Mucosa of stomach (tissue), 1 donor: Measurements from ENCODE around the gene FOXD1.
"Not testable (repeated sequence)": the region's sequence is repeated elsewhere in the genome, so short reads cannot be mapped to it uniquely, and the experiment has no call there.

ENCODE experiments used
- H3K27me3 ChIP-seq: one replicate; pipeline ENCODE4 v1.7.0; 2013; ENCODE audit warnings: mild to moderate bottlenecking, low read length; ENCODE audit not compliant: control insufficient read depth, insufficient read depth
- H3K36me3 ChIP-seq: one replicate; pipeline ENCODE4 v1.7.0; 2013; ENCODE audit warnings: low read length; ENCODE audit not compliant: control insufficient read depth, insufficient read depth
- H3K4me1 ChIP-seq: one replicate; pipeline ENCODE4 v1.7.0; 2013; ENCODE audit warnings: mild to moderate bottlenecking, low read length; ENCODE audit not compliant: control insufficient read depth, insufficient read depth
- H3K4me3 ChIP-seq: one replicate; pipeline ENCODE4 v1.7.0; 2013; ENCODE audit warnings: low read length
- H3K9ac ChIP-seq: one replicate; pipeline ENCODE4 v1.7.0; 2013; ENCODE audit warnings: mild to moderate bottlenecking, low read length, moderate library complexity
- H3K9me3 ChIP-seq: one replicate; pipeline ENCODE4 v1.7.0; 2013; ENCODE audit warnings: mild to moderate bottlenecking, low read length, moderate library complexity; ENCODE audit not compliant: control insufficient read depth
- donor health status: Pancreatic carcinoma.

Gene FOXD1

DNA sequence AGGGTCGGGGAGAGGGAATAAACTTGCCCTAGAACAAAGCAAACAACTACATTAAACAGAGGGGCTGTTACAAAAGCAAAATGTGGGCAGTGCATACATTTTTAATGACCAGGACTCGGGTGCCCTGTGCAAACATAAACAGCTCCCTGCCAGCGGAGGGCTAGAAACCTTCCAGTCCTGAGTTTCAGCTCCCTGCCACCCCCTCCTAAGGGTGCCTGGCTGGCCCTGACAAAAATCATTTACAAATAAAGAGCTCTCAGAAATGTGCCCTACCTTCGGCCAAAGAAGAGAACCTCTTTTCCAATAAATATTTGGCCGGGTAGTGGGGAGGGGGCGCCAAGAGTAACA is 29.5 kb downstream of the FOXD1 start:
- peaks cover 85% of the 10 kb centered on the region for H3K27me3 ChIP-seq
- H3K9ac ChIP-seq = no peak overlapping the region
- no peaks in the 10 kb centered on the region for H3K4me1 ChIP-seq
- H3K36me3 ChIP-seq = no peaks in the 10 kb centered on the region
- no peaks in the 10 kb centered on the region for H3K9me3 ChIP-seq
- H3K4me3 ChIP-seq = no peak overlapping the region

DNA sequence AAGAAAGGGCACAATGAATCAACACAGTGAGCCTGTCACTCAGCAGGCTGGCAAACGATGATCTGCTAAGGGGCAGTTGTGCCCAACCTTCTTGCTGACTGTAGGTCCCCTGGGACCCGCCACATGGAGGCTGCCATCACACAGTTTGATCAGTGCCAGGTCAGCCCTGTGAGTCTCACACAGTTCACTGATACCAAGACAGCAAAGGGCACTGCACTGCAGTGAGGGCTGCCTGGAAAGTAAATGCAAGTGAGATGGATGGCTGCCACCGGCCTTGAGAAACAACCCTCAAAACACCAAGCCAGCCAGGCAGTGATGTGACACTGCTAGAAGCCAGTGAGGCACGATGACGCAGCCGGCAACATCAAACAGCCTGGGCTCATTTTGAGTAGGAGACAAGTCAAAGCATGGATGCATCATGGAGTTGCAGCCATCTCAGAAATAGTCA is 30.3 kb downstream of the FOXD1 start:
- Histone ChIP-seq H3K4me3 (no peak overlapping the region), H3K36me3 (no peaks in the 10 kb centered on the region), H3K27me3 (peaks cover 80% of the 10 kb centered on the region), H3K9ac (no peak overlapping the region), H3K4me1 (no peaks in the 10 kb centered on the region), H3K9me3 (no peaks in the 10 kb centered on the region)

DNA sequence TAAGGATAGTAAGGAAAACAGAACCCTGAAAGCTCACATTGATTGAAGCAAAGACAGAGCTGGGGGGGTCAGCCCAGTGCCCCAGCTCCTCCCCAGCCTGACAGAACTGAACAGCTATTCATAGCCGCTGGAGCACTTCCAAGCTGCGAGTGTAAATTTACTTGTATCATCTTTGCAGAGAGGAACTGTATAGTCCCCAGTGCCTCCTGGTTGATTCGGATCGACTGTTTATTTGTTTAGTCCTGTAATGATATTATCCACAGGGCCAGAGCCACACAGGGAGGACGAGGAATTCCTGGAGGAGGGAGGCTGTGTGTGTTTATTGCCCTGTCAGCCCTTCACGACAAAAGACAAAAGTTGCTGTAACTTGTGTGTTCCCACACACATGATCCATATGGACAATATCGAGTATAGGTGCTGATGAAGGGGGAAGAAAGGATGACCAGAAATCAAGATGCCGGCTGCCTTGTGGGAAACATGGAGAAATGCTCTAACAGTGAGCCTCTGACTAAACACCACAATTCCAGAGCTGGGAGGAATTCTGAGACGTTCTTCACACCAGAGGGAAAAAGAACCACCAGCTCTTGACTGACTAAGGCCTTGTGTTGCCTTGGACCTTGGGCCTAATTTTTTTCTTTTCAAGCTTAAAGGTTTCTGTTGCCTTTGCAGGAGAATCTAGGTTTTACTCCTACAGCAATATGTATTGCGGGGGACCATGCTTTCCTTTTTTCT is 31.1 kb downstream of the FOXD1 start:
- no peaks in the 10 kb centered on the region for H3K4me1 ChIP-seq
- H3K27me3 ChIP-seq = peaks cover 85% of the 10 kb centered on the region
- H3K36me3 ChIP-seq = no peaks in the 10 kb centered on the region
- no peaks in the 10 kb centered on the region for H3K9me3 ChIP-seq
- no peak overlapping the region for H3K9ac ChIP-seq
- H3K4me3 ChIP-seq = no peak overlapping the region

DNA sequence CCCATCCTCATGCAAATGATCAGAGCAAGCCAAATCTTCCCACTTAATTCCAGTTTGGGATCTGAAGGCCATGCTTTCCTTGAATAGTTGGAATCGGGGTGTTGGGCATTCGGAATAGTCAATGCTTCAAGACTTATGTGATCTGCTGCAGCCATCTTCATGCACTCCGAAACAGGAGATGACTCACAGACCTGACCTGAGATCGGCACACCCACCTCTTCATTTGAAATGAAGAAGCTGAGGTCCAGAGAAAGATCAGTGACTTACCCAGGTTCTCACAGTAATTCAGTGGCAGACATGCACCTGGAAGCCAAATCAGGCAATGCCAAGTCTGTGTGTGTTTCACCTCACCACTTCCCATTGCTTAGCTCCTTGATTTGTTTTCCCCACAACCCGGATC is 33.0 kb downstream of the FOXD1 start:
- Histone ChIP-seq H3K4me1 (no peaks in the 10 kb centered on the region), H3K27me3 (peaks cover 74% of the 10 kb centered on the region), H3K9ac (no peak overlapping the region), H3K36me3 (no peaks in the 10 kb centered on the region), H3K9me3 (no peaks in the 10 kb centered on the region), H3K4me3 (no peak overlapping the region)

DNA sequence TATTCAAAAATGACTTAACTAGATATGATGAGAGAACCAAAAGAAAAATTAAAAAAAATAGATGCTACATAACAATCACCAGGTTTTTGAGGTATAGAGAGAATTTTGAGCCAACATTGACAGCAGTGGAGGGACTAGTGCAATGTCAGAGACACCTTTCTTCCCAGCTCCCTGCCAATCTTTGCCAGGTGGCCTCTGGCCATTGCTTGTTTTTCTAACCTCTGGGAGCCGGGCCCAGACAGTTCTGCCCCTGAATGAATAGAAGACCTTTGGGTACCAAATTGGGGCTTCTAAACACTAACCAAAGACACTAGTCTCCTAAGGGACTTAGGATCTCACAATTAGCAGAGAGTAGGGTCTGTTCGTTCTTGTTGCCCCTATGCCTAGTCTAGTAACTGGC is 33.4 kb downstream of the FOXD1 start:
- peaks cover 70% of the 10 kb centered on the region for H3K27me3 ChIP-seq
- H3K9ac ChIP-seq = no peak overlapping the region
- no peak overlapping the region for H3K4me3 ChIP-seq
- no peaks in the 10 kb centered on the region for H3K9me3 ChIP-seq
- no peaks in the 10 kb centered on the region for H3K36me3 ChIP-seq
- H3K4me1 ChIP-seq = no peaks in the 10 kb centered on the region

DNA sequence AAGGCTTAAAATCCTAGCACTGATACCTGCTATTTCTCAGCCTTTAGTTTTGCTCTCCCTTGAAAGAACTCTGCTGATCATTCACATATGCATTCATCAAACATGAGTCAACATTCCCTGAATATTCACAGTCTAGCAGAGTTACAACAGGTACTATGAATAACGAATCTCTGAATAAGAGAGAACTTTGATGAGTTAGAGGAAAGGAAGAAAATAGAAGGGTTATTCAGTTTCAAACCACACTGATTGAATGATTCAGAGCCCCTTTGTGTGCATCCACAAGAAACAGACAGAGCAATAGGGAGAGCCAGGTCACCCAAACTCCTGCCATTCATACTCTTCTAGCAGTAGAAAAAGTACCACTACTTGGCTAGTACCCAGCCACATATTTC is 36.0 kb downstream of the FOXD1 start:
- H3K36me3 ChIP-seq = no peaks in the 10 kb centered on the region
- H3K9ac ChIP-seq = no peak overlapping the region
- H3K4me3 ChIP-seq = no peak overlapping the region
- peaks cover 44% of the 10 kb centered on the region for H3K27me3 ChIP-seq
- no peaks in the 10 kb centered on the region for H3K9me3 ChIP-seq
- H3K4me1 ChIP-seq = no peaks in the 10 kb centered on the region

DNA sequence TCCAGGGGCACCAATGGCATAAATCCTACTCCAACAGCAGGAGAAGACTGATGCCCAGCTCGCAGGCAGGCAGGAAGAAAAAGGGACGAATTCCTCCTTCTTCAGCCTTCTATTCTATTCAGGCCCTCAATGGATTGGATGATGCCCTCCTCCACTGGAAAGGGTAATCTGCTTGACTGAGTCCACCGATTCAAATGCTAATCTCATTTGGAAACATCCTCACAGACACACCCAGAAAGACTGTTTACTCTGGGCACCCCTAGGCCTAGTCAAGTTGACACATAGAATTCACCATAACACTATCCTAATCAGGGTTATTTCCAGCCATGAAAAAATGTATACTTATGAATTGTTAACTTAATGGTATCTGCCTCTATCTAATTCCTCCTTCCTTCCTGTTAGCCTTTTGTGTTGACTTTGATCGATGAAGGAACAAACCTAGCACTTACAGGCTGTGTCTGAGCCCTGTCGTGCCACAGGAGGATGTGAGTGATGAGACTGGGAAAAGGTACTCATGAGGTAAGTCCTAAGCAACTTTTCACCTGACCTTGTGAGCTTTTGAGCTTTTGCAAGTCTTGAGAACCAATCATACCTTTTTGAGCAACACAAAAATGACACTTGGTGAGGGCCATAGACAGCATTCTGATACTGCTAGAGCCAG is 36.5 kb downstream of the FOXD1 start:
- no peak overlapping the region for H3K4me3 ChIP-seq
- H3K27me3 ChIP-seq = peaks cover 38% of the 10 kb centered on the region
- no peaks in the 10 kb centered on the region for H3K36me3 ChIP-seq
- H3K4me1 ChIP-seq = no peaks in the 10 kb centered on the region
- H3K9me3 ChIP-seq = no peaks in the 10 kb centered on the region
- no peak overlapping the region for H3K9ac ChIP-seq

DNA sequence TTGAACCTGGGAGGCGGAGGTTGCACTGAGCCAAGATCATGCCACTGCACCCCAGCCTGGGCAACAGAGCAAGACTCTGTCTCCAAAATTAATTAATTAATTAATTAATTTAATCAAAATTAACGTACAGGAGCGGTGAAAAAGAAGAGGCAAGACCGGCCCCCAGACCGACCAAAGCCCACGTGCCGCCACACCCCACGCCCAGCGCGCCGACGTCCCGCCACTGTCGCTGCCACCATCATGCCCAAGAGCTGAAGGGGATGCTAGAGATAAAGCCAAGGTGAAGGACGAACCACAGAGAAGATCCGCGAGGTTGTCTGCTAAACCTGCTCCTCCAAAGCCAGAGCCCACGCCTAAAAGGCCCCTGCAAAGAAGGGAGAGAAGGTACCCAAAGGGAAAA is 38.6 kb downstream of the FOXD1 start:
- H3K9me3 ChIP-seq, H3K4me1 ChIP-seq, H3K4me3 ChIP-seq, H3K36me3 ChIP-seq, H3K9ac ChIP-seq: not testable (repeated sequence)
- H3K27me3 ChIP-seq = peaks cover 25% of the 10 kb centered on the region

DNA sequence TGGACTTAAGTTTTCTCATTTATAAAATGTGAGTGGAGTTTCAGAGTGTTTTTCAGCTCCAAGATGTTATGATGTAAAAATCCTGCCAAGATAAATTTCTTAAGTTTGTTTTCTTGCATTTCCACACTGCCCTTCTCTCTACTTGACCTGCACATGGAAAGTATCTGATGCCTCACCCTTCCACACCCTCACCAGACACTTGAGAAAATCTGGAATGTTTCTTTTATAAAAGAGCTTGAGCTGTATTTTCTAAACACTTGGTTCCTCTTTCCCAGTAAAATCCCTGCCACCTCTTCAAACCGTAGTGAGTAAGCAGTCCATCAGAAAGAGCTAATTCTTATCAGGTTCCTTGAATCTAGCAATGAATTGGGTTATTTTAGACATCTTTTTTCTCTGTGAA is 42.9 kb downstream of the FOXD1 start:
- Histone ChIP-seq H3K4me3 (no peak overlapping the region), H3K36me3 (no peaks in the 10 kb centered on the region), H3K9ac (no peak overlapping the region), H3K27me3 (peaks cover 6% of the 10 kb centered on the region), H3K9me3 (no peaks in the 10 kb centered on the region), H3K4me1 (no peaks in the 10 kb centered on the region)

DNA sequence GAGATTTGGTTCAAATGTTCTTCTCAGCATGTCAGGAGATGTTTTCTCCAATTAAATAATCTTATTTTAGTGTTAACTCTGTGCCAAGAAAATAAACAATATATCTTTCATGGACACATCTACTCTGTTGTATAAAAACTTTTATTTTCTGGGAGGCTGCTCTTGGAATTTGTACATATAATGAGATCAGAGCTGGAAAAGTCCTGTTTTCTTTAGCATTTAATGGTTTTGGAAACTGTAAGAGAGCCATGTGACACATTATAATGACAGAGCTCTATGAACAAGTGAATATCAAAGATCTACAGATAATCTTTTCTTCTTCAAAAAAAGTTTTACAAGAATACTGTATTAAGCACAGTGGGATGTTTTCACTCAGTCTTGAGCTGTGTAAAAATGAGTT is 48.8 kb downstream of the FOXD1 start:
- Histone ChIP-seq H3K9me3 (no peaks in the 10 kb centered on the region), H3K4me3 (no peak overlapping the region), H3K9ac (no peak overlapping the region)

More for the DNA sequence above, 48.8 kb downstream of the FOXD1 start:
- Histone ChIP-seq H3K27me3 (peaks cover 6% of the 10 kb centered on the region), H3K36me3 (no peaks in the 10 kb centered on the region), H3K4me1 (no peaks in the 10 kb centered on the region)
